HG02642 (cell line): ENCODE data around the gene CD22.

Source experiments
- ATAC-seq: cut with Tn5 transposase; IDR thresholded peaks from one replicate; pipeline ENCODE4 v1.9.1; 2021; ENCODE audit warnings: mild to moderate bottlenecking; ENCODE audit not compliant: unreplicated experiment, poor library complexity

The CD22 gene

DNA sequence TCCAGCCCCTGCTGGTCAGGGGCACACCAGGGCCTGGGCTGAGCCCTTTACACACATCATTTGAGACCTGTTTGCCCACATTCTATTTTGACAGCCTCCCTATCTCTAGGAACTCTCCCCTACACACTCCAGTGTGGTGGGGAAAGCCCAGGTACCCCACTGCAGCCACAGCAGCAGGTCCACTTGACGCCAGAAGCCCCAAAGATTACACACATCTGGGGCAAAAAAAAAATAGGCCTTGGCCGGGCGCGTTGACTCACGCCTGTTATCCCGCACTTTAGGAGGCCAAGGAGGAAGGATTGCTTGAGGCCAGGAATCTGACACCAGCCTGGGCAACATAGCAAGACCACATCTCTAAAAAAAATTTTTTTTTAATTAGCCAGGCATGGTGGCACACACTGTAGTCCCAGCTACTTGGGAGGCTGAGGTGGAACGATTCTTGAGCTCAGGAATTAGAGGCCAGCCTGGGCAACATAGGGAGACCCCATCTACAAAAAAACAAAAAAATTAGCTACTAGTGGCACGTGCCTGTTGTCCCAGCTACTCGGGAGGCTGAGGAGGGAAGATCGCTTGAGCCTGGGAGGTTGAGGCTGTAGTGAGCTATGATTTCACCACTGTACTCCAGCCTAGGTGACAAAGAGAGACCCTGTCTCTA, 18.0 kb upstream of the CD22 start:
- ATAC-seq, result no peak

DNA sequence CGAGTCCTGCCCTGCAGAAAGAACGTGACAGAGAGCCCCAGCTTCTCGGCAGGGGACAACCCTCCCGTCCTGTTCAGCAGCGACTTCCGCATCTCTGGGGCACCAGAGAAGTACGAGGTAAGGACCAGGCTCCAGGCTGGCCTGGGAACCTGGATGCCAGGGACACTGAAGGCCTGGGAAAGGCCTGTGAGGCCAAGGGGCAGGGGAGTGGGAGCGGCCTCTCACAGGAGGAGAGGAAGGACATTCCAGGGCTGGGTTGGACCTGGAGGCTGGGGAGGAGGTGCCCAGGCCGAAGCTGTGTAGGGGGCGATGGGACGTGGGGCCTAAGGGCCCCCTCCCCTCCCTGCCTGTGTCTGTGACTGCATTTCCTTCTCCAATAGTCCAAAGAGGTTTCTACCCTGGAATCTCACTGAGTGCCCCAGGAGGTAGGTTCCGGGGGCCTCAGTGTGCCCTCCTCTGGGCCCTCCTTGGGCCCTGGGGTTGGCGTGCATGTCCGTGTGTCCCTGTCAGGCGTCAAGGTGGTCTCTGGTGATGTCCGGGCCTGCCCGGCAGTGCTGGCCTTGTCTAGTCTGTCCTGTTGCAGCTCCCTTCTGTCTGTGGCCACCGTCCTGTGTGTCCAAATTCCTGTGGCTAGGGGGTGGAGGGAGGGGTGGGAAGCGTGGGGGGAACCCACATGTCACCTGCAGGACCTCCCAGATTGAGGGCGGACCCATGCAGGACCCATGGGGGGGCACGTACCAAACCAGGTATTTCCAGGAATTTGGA, 16.9 kb upstream of the CD22 start:
- no peak for ATAC-seq

DNA sequence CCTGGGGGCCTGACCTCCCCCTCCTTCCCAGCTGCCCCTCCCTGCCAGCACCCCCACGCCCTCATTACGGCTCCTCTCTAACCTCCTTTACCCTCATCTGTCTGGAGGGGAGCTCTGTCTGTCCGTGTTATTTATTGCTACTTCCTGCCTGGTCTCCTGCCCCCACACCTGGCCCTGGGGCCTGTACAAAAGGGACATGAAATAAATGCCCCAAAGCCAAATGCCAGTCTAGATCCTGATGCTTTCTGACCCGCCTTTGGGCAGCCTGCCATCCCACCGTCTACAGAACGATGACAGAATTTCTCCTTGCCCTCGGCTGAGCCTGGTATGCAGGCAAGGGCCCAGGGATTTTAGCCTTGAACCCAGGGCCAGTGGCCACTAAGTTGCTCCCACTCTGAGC, 15.4 kb upstream of the CD22 start:
- ATAC-seq, result no peak

DNA sequence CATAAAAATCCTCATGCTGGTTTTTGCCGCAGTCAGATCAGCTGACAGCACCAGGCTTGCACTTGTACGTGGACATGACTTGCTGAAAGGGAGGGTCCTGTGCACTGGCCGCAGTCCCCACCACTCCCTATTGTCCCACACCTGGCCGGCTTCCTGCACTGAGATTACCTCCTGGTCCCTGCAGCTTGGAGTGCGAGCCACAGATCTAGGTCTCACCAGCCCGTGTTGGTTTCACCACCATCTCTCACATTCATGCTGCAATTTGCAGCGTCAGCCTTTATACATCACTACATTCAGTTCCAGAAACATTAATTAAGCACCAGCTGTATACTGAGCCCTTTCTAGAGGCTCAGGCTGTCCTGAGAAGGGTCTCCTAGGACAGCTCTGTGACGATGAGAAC, 15.0 kb upstream of the CD22 start:
- no peak for ATAC-seq

DNA sequence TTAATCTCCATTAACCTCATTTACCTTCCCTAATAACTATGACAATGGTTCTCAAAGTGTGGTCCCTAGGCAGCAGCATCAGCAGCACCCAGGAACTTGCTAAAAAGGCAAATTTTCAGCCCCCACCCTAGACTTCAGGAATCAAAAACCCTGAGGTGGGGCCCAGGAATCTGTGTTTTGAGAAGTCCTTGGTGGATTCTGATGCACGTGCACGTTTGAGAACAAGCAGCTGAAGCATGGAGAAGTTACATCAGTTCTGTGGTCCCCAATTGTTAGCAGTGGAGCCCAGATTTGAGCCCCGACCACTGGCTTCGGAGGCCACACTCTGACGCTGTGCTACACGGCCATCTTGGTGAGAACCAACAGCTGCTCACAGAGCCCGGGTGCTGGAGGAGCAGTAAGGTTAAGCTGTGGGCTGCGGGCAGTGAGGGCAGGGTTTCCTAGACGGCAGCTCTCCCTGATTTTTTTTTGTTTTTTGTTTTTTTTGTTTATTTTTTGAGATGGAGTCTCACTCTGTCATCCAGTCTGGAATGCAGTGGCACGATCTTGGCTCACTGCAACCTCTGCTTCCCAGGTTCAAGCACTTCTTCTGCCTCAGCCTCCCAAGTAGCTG, 14.0 kb upstream of the CD22 start:
- ATAC-seq, result no peak

DNA sequence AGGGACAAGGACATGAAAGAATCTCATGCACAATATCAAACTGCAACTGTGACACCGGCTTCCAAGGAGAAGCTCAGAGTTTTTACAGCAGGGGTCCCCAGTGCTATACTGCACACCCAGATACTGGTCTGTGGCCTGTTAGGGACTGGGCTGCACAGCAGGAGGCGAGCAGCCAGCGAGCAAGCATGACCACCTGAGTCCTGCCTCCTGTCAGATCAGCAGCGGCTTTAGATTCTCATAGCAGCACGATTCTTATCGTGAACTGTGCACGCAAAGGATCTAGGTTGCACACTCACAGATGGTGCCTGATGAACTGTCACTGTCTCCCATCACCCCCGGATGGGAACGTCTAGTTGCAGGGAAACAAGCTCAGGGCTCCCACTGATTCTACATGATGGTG, 13.1 kb upstream of the CD22 start:
- ATAC-seq, result no peak

DNA sequence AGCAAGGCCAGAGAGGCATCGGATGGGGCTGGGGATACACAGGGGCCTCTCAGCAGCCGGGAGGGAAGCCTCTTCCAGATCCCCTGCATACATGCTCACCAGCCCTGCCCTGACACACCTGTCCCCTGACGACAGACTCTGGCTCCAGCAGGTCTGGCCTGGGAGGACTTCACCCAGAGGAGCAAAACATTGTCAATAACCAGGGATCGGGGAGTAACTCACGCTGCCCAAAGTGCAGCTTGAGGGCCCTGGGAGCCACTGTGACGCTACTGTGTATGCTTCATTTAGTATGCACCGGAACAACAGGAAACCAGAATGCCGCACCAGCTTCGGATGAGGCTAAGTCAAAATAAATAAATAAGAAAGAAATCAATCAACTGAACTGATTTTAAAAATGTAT, 12.4 kb upstream of the CD22 start:
- no peak for ATAC-seq

DNA sequence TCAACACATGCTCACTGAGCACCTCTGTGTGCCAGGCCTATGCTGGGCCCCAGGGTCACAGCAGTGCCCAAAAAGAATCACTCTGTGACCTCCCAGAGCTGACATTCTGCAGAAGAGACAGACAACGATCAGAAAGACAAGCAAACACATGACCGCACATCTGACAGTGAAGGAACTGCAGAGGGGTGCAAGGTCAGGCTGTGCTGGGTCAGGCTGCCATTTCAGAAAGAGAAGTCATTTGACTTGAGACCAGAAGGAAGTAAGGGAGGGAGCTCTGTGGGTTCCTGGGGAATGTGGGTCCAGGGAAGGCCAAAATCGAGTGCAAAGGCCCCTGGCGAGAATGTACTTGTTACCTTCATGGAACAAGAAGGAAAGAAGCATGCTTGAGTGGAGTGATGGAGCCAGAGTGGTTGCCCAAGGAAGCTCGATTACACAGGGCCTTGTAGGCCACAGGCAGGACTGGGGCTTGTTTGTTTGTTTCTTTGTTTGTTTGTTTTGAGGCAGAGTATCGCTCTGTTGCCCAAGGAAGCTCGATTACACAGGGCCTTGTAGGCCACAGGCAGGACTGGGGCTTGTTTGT, 11.4 kb upstream of the CD22 start:
- no peak for ATAC-seq

DNA sequence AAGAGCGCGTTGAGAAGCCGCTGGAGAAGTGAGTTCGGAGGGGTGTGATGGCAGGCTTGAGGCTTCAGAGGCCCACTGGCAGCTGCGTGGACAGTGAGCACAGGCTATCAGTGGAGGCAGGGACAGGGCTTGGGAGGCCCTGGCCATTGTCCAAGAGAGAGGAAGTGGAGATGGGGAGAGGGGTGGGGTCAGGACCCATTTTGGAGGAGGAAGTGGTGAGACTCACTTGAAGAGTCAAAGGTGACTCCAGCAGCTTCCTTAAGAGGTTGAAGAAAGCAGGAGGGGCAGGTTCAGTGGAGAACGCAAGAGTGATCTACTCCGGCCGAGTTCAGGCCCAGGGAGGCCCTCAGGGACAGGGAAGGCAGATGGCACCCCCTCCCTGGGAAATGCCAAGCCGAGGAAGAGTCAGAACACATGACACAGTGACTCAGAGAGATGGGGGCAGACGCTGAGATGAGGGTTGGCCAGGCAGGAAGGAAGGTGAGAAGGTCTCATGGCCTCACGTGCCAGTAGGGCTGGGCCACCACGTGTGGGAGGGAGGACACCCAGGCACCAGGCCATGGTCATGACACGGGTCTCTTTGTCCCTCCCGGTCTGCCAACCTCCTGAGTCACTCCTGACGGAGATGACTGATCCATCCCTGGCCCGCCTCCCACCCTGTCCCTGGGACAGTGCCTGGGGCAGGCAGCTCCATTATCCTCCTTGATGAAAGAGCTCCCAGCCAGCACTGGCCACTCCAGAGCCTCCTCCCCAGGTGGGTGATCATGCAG, 10.1 kb upstream of the CD22 start:
- no peak for ATAC-seq

DNA sequence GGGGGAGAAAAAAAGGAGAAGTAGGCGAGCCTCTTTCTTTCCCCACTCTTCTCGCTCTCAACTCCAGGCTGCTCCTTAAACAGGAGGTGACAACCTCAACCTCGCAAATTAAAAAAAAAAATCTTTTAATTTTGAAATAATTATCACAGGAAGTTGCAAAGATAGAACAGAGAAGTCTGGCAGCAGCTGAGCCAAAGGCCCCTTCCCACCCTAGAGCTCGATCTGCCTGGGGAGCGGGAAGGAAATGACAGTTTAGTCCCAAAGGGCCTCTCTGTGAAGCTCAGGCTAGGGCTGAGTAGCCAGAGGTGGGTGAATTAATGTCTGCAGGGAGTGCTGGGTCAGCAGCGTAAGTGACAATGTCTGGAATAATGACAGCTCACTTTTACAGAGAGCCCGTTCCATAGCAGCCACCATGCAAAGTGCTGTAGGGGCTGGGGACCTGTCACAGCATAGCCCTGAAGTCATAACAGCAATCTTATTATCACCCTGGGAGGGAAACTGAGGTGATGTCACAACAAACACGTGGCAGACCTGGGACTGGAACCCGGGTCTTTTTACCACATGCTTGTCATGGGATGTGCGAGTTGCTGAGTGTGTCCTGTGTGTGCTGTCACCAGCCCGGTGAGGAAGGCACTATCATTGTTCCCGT, 8.8 kb upstream of the CD22 start:
- ATAC-seq, result no peak

DNA sequence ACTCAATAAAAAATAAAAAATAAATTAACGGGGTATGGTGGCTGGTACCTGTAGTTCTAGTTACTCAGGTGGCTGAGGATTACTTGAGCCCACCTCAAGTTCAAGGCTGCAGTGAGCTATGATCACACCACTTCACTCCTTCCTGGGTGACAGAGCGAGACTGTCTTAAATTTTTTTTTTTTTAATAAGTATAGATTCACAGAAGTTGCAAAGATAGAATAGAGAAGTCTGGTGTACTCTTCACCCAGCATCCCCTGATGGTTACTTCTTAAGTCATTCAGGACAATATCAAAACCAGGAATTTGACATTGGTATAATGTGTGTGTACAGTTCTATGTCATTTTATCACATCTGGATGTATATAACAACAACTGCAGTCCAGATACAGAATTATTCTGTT, 7.7 kb upstream of the CD22 start:
- ATAC-seq, result no peak

DNA sequence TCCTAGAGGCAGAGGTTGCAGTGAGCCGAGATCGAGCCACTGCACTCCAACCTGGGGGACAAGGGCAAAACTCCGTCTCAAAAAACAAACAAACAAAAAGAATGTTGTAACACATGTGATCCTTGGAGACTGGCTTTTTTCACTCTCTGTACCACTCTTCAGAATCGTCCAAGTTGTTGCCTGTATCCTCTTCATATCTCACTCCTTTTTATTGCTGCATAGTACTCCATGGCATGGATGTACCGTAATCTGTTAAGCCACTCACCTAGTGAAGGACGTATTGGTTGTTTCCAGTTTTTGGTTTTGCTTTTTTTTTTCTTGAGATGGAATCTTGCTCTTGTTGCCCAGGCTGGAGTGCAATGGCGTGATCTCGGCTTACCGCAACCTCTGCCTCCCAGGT, 7.0 kb upstream of the CD22 start:
- no peak for ATAC-seq

DNA sequence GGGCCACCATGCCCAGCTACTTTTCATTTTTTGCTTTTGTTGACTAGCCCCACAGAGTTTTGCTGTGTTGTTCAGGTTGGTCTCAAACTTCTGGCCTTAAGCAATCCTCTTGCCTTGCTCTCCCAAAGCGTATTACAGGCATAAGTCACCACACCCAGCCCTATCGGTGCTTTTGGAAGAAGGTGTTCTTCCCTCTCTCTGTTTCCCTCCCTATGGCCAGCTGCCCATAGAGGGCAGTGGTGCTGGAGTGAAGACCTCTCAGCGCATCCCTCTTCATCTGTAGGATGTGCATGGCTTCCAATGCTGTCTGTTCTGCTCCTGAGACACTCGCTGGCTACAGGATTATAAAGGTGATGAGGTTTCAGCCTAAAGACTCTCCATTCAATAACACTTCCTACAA, 1.3 kb upstream of the CD22 start:
- ATAC-seq, result no peak

DNA sequence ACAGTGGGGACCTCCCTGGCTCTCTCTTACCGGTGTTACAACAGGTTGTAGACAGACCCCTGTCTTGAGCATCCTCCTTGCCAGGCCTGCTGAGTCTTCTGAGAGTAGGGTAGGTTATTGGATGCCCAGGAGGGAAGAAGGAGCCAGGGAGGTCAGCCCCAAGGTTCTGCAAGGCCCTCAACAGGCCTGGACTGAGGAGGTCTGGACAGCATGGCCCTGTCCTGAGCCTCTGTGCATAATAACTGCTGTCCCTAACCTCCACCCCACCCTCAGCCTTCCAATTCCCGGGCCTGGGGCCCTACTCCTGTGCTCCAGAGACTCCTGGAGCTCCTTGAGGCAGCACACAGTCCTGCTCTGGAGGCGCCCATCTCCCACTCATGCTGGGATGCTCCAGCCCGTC, 336 bp downstream of the CD22 start:
- ATAC-seq, result no peak

DNA sequence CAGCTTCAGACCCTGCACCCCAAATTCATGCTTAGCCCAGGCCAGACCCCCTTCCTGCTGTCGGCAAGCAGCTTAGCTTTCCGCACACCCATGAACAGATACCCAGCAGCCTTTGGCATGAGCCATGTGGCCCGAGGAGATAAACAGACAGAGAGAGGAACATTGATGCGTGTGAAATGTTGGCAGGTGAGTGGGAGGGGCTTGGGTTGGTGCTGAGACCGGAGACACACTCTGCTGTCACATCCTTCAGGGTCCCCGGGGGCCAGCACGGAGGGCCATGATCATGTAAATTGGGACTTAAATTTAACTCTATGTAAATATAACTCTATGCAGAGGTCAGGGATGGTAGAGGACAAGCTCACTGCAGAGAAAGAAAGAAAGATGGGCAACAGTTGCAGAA, 1.5 kb downstream of the CD22 start:
- peak; percentile 58 for ATAC-seq

DNA sequence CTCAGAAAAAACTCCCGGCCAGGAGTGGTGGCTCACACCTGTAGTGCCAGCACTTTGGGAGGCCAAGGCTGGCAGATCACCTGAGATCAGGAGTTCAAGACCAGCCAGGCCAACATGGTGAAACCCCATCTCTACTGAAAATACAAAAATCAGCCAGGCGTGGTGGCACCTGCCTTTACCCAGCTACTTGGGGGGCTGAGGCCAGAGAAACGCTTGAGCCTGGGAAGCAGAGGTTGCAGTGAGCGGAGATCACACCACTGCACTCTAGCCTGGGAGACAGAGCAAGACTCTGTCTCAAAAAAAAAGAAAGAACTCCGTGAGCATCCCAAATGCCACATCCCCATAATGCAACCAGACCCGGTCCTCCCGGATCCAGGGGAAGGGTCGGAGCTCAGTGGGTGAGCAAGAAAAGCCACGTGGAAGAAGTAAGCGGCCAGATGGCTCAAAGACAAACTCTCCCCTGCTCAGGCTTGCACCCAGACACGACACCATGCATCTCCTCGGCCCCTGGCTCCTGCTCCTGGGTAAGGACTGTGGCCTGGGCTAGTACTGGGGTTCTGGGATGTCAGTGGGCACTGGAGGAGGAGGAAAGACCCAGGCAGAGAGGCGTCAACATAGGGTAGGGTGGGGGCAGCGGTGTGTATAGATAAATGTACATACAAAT, 2.7 kb downstream of the CD22 start:
- no peak for ATAC-seq

DNA sequence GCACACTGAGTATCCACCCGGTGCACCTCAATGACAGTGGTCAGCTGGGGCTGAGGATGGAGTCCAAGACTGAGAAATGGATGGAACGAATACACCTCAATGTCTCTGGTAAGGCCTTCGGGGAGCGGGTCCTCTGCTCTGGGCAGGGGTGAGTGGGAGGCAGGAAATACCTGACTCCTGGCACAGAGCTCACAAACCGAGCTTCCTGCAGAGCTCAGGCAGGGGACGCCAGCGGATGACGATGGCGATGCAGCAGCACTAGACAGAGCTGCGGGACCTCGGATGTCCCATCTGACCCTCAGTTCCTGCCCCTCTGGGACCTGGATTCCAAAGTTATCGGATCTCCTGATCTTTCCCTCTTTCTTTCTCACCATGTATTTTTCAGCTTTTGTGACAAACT, 3.8 kb downstream of the CD22 start:
- no peak for ATAC-seq

DNA sequence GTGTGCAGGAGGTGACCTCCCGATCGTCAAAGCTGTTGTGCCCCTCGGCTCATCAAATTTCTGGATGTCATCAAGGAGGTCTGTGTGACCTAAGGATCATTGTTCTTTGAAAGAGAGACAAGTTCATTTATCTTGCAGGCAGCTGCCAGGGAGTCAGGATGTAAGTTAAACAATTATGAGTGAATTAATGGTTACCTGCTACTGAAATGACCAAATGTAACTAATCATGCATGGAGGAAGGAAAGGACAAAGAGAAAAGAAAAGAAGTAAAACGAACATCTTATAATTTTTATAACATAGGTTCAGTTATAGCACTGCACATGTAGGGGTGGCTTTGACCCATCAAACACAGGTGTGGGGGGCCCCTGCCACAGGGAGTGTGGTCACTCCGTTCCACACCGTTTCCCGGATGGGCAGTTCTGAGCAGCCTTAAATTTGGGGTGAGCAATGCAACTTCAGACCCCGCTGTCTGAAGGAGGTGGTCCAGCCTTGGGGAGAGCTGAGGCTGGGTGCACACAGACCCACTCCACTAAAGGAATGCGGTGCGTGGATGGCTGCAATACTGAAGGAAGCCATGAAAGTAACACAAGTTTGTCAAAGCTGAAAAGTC, 5.3 kb downstream of the CD22 start:
- no peak for ATAC-seq

DNA sequence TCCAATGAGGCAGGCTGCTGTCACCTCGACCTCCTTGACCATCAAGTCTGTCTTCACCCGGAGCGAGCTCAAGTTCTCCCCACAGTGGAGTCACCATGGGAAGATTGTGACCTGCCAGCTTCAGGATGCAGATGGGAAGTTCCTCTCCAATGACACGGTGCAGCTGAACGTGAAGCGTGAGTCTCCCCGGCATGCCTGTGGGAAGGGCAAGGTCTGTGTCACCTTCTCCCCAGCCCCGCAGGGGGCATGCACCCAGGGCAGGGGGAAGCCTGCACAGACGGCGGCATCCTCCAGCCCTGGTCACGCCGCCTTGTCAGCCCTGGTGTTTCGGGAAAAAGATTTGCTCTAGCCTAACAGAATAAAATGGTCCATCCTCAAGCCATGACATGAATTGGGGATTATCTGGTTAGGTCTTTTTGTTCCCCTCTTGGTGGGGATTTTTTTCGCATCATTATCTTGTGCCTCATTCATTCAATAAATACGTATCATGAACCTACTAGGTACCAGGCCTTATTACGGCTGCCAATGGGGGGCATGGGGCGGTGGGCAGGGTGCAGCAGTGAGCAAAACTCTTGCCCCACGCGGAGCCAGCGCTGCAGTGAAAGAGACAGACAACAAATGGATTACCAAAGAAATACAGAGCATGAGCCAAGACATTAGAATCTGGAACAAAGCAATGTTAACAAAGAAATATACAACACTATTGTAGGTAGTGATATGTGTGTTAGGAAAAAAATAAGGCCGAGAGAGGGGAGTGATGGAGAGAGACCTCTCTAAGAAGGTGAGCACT, 7.4 kb downstream of the CD22 start:
- ATAC-seq, result no peak
